ENCODE data around the gene SASH1.
A peak's percentile ranks its signal among the peaks of the same experiment; 100 is the strongest.
"Not testable (repeated sequence)": the region's sequence is repeated elsewhere in the genome, so short reads cannot be mapped to it uniquely, and the experiment has no call there.

Gene SASH1

DNA sequence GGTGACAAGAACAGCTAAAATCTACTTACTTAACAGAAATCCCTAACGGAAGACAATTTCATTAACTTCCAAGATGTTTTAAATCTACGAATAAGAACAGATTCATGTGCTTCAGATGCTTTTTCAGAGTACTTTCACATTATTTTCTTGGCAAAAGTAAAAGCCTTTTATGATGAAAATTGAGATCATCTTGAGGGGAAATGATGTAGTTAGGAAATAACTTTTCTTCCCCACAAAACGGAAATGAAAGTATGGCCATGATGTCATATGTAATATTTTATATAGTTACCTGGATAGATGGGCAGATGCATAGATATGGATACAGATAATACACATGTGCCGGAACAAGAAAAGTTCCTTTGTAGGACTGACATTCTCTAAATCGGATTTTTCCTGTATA, 32.8 kb downstream of the SASH1 start:
- TF ChIP-seq, protein P1, sequence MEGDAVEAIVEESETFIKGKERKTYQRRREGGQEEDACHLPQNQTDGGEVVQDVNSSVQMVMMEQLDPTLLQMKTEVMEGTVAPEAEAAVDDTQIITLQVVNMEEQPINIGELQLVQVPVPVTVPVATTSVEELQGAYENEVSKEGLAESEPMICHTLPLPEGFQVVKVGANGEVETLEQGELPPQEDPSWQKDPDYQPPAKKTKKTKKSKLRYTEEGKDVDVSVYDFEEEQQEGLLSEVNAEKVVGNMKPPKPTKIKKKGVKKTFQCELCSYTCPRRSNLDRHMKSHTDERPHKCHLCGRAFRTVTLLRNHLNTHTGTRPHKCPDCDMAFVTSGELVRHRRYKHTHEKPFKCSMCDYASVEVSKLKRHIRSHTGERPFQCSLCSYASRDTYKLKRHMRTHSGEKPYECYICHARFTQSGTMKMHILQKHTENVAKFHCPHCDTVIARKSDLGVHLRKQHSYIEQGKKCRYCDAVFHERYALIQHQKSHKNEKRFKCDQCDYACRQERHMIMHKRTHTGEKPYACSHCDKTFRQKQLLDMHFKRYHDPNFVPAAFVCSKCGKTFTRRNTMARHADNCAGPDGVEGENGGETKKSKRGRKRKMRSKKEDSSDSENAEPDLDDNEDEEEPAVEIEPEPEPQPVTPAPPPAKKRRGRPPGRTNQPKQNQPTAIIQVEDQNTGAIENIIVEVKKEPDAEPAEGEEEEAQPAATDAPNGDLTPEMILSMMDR (IDR thresholded peaks at IDR 0.05; ENCODE audit: low read depth, low read length): no peak
- no peak overlapping the region for H3K4me3 ChIP-seq (replicated peaks in 1 of 2; ENCODE audit: low read depth in 2 of 2, low read length in 2 of 2)
- no peak for DNase-seq (ENCODE audit: low read depth in 2 of 2)

DNA sequence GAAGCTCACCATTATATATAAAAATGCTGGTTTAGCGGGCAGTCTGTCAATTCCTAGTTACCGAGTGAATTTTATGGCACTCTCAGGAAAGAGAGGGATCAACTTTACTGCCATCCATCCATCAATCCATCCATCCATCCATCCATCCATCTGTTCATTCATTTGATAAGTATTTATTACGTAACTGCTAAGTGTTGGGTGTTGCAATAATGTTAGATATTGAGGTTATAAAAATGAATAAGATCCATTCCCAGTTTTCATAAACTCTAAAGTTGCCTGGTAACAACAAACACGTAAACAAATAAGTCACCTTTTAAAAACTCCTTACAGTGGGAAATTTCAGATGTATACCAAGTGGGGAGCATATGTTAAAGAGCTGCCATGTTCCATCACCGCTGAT, 36.8 kb downstream of the SASH1 start:
- no peak for DNase-seq (ENCODE audit: low read depth in 2 of 2)
- TF ChIP-seq, protein P1 (IDR thresholded peaks at IDR 0.05; ENCODE audit: low read depth, low read length): no peak
- H3K4me3 ChIP-seq (replicated peaks in 1 of 2; ENCODE audit: low read depth in 2 of 2, low read length in 2 of 2): no peak overlapping the region

DNA sequence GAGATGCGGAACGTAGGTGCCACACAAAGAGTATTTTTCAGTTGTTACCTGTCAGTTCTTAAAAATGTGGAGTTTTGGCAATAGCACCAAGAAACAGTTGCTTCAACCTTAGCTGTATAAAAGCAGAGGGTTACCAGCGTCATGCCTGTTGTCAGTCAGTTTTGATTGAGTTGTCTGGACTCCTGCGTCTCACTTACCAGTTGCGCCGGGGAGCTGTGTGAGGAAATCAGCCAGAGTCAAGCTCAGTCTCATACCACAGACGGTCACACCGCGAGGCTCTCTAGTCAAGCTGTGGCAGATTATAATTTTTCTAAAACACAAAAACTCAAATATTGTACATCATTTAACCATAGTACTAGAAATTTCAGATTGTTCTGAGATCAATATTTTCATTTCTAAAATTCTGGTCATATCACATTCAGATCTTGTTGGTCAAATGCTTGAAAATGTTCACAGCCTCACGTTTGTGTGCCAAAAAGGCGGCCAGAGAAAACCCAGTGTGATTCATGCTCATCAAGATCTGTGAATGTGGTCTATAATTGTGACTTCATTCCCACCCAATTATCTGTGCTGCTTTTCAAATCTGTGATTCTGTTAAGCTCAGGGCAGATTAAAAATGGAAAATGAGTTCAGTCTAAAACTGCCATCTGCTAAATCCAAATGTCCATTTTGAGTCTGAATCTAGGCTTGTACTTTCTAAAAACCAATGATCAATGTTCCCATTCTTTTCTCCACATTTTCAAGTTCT, 37.5 kb downstream of the SASH1 start:
- DNase-seq (ENCODE audit: low read depth in 2 of 2): peak in 1 of 2 donors; percentile 41
- TF ChIP-seq, protein P1 (IDR thresholded peaks at IDR 0.05; ENCODE audit: low read depth, low read length): no peak

DNA sequence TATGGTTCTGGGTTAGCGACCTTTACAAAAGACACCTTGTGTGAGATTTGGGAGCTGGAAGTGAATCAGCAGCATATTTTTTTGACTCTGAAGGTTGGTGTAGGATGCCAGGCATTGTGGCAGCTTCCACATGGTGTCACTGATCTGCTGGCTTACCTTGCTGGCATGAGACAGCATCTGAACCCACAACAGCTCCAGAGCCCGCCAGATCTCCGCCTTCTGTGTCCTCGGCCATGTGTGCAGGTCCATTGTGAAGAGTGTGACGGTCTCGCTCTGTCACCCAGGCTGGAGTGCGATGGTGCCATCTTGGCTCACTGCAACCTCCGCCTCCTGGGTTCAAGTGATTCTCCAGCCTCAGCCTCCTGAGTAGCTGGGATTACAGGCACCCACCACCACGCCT, 39.4 kb downstream of the SASH1 start:
- not testable (repeated sequence) for H3K4me3 ChIP-seq (replicated peaks in 1 of 2; ENCODE audit: low read depth in 2 of 2, low read length in 2 of 2); DNase-seq (ENCODE audit: low read depth in 2 of 2)

More for the DNA sequence above, 37.5 kb downstream of the SASH1 start:
- no peak overlapping the region for H3K4me3 ChIP-seq (replicated peaks in 1 of 2; ENCODE audit: low read depth in 2 of 2, low read length in 2 of 2)

DNA sequence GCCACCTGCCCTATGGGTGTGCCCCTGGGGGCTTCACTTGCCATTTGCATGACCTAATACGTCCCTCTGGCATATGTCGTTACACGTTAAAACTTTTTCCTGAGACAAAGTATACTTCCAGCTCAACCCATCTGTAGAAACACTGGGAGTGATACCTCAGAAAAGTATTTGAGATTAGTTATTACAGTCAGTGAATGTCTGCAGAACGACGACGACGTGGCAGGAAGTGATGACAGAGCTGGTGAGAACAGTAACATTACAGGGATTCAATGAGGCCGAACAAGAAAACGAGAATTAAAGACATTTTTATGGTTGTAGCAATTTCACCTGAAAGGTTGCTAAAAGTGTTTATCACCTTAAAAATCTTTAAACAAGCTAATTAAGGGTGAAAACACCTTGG, 40.2 kb downstream of the SASH1 start:
- TF ChIP-seq, protein P1 (IDR thresholded peaks at IDR 0.05; ENCODE audit: low read depth, low read length): no peak
- DNase-seq (ENCODE audit: low read depth in 2 of 2): peak in 1 of 2 donors; percentile 79
- no peak overlapping the region for H3K4me3 ChIP-seq (replicated peaks in 1 of 2; ENCODE audit: low read depth in 2 of 2, low read length in 2 of 2)

DNA sequence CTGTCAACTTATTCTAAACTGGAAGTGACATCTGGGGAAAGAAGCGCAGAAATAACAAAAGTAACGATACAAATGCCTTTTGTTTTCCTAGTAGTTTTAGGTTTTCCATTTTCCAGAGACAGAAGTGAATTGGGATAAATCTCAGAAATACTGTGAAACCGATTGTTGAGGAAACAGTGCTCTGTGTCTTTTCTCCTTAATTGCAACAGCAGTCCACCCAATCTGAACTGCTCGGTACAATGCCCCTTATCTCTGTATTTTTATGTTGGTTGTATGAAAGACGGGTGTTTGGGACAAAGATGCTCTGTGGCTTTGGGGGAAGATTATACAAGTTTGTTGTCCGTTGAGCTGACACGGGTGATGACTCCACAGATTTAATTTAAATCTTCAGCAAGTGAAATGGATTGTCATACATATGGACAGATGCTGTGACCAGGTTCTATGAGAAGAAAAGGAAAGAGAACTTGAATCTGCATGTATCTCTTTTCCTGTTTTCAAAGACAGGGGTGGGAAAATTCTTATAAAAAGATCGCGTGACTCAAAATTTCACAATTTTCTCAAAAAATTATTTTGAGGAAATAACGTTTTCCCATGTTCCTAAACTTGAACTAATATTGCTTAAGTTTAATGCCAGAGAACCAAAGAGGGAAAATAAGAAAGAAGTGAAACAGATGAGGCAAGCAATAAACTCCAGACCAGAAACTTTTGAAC, 41.2 kb downstream of the SASH1 start:
- DNase-seq (ENCODE audit: low read depth in 2 of 2): no peak
- TF ChIP-seq, protein P1 (IDR thresholded peaks at IDR 0.05; ENCODE audit: low read depth, low read length): no peak
- no peak overlapping the region for H3K4me3 ChIP-seq (replicated peaks in 1 of 2; ENCODE audit: low read depth in 2 of 2, low read length in 2 of 2)

DNA sequence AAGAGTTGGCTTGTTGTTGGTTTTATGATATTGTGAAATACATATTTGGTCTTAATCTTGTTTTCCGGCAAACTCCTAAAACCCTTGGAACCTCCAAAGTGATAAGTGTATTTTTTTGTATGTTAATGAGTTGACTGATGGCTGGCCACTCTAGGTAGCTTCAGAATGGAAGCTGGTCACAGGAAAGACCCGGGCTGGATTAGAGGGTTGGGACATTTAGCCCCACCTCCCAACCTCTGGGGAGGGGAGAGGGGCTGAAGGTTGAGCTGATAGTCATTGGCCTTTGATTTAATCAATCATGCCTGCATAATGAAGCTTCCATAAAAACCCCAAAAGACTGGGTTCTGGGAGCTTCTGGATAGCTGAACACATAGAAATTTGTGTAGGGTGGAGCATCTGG, 42.7 kb downstream of the SASH1 start:
- TF ChIP-seq, protein P1 (IDR thresholded peaks at IDR 0.05; ENCODE audit: low read depth, low read length): no peak
- no peak for DNase-seq (ENCODE audit: low read depth in 2 of 2)
- no peak overlapping the region for H3K4me3 ChIP-seq (replicated peaks in 1 of 2; ENCODE audit: low read depth in 2 of 2, low read length in 2 of 2)
